ENCODE results near the gene NFX1. TPM values are rescaled to one million over a fixed set of nuclear protein-coding genes. Genes with fewer than 3 reads are reported as not detected.
"Not testable (repeated sequence)": the region's sequence is repeated elsewhere in the genome, so short reads cannot be mapped to it uniquely, and the experiment has no call there.

Gene NFX1
- total RNA-seq, 1 donor = 24.2 TPM

DNA sequence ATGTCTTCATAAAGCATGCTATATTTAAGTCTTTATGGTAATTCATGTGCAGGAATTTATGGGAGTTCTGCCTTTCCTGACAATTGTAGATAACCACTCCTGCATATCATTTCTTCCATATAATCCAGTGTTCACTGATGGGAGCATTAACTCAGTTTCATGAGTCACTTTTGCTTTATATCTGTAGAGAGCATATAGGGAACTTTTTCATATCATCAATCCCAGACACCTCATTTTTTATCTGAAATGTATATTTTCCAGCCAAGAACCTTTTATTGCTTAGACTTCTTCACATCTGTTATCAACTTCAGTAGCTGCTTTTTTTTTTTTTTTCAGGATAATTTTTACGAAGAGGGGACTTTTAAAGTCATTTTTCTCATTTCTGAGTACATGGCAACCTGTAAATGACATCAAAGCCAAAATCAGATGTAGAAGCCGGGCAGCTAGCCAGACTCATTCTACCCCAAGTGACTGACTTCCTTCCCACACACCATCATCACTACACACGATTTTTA is 41.1 kb downstream of the NFX1 start:
- TF ChIP-seq, protein P1, sequence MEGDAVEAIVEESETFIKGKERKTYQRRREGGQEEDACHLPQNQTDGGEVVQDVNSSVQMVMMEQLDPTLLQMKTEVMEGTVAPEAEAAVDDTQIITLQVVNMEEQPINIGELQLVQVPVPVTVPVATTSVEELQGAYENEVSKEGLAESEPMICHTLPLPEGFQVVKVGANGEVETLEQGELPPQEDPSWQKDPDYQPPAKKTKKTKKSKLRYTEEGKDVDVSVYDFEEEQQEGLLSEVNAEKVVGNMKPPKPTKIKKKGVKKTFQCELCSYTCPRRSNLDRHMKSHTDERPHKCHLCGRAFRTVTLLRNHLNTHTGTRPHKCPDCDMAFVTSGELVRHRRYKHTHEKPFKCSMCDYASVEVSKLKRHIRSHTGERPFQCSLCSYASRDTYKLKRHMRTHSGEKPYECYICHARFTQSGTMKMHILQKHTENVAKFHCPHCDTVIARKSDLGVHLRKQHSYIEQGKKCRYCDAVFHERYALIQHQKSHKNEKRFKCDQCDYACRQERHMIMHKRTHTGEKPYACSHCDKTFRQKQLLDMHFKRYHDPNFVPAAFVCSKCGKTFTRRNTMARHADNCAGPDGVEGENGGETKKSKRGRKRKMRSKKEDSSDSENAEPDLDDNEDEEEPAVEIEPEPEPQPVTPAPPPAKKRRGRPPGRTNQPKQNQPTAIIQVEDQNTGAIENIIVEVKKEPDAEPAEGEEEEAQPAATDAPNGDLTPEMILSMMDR (IDR thresholded peaks at IDR 0.05; ENCODE audit: insufficient read depth, low read depth, low read length) = no peak
- DNase-seq (ENCODE audit: low read depth) = peak; percentile 57
- no peak overlapping the region for H3K4me3 ChIP-seq (ENCODE audit: low read depth, low read length)

DNA sequence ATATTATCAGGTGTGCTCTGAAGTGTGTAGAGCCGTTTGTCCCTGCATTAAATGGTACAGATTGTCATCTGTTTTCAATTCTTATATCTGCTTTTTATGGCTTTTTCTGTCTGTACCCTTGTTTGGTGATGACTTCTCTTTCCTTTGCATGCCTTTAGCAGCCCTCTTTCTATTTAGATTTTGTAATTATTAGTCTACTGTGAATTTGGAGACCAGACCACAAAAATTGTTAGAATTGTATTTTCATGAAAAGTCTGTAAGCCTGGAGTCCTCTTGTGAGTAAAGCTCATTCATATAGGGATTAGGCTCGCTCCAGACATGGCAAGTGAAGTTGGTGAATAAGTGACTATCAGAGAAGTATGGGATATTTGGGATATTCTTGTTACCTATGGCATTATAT is 41.7 kb downstream of the NFX1 start:
- no peak for DNase-seq (ENCODE audit: low read depth)
- H3K4me3 ChIP-seq (ENCODE audit: low read depth, low read length) = no peak overlapping the region
- TF ChIP-seq, protein P1 (IDR thresholded peaks at IDR 0.05; ENCODE audit: insufficient read depth, low read depth, low read length) = no peak

DNA sequence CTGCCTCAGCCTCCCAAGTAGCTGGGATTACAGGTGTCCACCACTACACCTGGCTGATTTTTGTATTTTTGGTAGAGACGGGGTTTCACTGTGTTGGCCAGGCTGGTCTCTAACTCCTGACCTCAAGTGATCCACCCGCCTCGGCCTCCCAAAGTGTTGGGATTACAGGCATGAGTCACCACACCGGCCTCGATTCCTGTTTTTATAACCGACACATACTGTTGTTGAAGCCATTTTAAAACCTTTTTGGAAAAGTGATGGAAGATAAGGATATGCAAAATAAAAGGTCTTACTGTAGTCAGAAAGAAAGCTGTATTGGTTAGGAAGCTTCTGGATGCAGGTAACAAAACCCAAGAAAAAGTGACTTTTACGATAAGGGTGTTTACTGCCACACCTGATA is 42.6 kb downstream of the NFX1 start:
- H3K4me3 ChIP-seq (ENCODE audit: low read depth, low read length) = not testable (repeated sequence)
- peak; percentile 34 for DNase-seq (ENCODE audit: low read depth)

DNA sequence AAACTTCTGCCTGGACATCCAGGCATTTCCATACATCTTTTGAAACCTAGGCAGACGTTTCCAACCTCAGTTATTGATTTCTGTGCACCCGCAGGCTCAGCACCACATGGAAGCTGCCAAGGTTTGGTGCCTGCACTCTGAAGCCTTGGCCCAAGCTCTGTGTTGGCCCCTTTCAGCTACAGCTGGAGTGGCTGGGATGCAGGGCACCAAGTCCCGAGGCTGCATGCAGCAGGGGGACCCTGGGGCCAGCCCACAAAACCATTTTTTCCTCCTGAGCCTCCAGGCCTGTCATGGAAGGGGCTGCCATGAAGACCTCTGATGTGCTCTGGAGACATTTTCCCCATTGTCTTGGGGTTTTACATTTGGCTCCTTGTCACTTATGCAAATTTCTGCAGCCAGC is 49.9 kb downstream of the NFX1 start:
- TF ChIP-seq, protein P1 (IDR thresholded peaks at IDR 0.05; ENCODE audit: insufficient read depth, low read depth, low read length) = no peak
- no peak overlapping the region for H3K4me3 ChIP-seq (ENCODE audit: low read depth, low read length)
- DNase-seq (ENCODE audit: low read depth) = no peak

DNA sequence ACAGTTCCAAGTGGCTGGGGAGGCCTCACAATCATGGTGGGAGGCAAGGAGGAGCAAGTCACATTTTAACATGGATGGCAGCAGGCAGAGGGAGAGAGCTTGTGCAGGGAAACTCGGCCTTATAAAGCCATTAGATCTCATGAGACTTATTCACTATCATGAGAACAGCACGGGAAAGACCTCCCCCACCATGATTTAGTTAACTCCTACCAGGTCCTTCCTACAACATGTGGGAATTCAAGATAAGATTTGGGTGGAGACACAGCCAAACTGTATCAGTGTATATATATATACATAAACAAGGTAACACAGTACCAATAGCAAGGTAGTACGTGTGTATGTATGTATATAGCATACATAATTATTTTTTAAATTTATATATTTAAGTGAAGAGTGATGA is 50.9 kb downstream of the NFX1 start:
- DNase-seq (ENCODE audit: low read depth) = no peak
- no peak overlapping the region for H3K4me3 ChIP-seq (ENCODE audit: low read depth, low read length)

DNA sequence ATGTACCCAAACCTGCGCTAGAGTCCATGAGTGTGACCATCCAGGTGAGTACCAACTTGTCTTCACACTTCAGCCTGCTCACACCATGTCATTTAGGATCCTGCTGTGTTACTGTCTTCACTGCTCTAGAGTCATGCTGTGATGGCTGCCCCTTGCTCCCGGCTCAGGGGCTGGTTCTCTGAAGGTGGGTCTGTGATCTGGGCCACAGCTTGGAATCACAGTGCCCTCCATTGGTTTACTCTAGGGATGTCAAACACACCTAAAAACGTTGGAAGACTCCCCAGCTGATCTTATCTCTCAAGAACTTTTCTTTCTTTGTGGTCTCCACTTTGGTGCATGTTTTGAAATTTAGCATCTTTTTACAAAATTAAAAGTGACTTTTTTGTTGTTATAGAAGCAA is 53.8 kb downstream of the NFX1 start:
- DNase-seq (ENCODE audit: low read depth) = no peak
- TF ChIP-seq, protein P1 (IDR thresholded peaks at IDR 0.05; ENCODE audit: insufficient read depth, low read depth, low read length) = no peak
- H3K4me3 ChIP-seq (ENCODE audit: low read depth, low read length) = no peak overlapping the region

More for the DNA sequence above, 50.9 kb downstream of the NFX1 start:
- TF ChIP-seq, protein P1 (IDR thresholded peaks at IDR 0.05; ENCODE audit: insufficient read depth, low read depth, low read length) = no peak

DNA sequence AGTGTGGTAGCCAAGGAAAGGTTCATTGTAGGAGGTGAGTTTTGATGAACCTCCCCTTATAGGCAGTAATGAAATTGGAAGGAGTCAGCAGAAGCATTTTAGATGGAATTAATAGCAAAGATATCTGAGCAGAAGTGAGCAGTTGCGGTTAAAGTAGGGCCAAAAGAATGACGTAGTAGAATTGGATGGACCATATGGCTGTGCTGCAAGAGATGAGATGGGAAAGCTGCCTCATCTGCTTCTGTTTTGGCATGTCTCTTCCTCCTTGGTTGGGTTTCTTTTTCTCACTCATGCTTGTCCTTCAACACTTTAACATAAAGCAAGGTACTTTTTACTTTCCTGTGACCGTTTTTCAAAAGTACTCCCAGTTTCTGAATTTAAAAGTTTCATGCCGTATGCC is 56.2 kb downstream of the NFX1 start:
- no peak for DNase-seq (ENCODE audit: low read depth)

More for the DNA sequence above, 56.2 kb downstream of the NFX1 start:
- H3K4me3 ChIP-seq (ENCODE audit: low read depth, low read length) = no peak overlapping the region
- TF ChIP-seq, protein P1 (IDR thresholded peaks at IDR 0.05; ENCODE audit: insufficient read depth, low read depth, low read length) = no peak

Measured in fibroblast of villous mesenchyme (primary cell).